Hematopoietic multipotent progenitor cell treated with erythropoietin and hydrocortisone succinate and interleukin-3 and kit ligand, for 15 days (in vitro differentiated cells): ENCODE measurements around the gene CTSL.

ENCODE experiments used
- DNase-seq: peaks from one replicate; pipeline ENCODE4 v3.0.0-alpha.2; 2015; ENCODE audit warnings: low spot score

The CTSL gene

DNA sequence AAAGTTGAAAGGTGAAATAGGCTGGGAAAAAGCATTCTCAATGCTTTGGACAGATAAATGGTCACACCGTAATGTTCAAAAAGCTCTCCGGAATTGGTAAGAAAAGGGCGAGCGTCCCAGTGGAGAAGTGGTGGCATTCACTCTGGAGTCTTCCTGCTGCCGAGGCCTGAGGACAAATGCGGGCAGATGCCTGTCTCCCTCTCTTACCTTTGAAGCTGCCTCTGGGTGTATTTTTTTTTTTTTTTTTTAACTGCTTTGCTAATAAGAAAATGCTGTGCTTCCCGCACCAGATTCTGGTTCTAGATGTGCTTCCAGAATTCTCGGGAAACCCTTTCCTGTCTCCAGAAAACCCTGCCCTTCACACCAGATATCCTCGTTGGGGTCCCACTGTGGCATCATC lies 24.4 kb upstream of the CTSL start:
- no peak for DNase-seq

DNA sequence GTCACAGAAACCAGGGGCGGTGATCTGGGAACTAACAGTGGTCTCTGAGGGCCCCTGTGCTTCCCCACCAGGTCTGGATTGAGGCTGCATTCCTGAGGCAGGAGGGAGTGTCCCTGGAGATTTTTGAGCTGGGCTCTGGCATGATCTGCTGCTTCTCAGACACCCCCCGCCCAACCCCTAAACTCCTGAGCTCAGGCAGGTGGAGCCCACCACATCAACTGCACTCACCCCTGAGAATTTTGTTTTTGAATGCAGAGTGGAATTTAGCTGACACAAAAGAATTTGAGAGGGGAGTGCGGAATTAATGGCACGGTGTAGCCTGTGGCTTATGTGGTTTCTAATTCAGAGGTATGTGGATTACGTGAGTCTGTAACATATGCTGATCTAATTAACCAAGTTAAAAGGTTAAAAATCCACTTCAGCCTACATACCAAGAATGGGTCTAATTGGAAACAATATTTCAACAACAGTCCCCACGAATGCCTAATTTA lies 23.9 kb upstream of the CTSL start:
- no peak for DNase-seq

DNA sequence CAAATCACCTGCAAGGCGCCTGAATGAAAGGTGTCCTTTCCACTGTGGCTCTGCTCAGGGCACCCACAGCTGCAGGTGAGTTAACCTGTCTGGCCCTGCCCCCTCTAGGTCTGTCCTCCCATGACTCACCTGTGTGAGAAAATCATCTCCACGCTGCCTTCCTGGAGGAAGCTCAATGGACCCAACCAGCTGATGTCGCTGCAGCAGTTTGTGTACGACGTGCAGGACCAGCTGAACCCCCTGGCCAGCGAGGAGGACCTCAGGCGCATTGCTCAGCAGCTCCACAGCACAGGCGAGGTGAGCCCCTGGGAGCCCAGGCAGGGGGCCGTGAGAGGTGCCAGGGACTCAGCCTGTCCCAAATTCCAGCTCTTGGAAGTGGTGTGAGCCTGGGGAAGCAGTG lies 23.0 kb upstream of the CTSL start:
- no peak for DNase-seq

DNA sequence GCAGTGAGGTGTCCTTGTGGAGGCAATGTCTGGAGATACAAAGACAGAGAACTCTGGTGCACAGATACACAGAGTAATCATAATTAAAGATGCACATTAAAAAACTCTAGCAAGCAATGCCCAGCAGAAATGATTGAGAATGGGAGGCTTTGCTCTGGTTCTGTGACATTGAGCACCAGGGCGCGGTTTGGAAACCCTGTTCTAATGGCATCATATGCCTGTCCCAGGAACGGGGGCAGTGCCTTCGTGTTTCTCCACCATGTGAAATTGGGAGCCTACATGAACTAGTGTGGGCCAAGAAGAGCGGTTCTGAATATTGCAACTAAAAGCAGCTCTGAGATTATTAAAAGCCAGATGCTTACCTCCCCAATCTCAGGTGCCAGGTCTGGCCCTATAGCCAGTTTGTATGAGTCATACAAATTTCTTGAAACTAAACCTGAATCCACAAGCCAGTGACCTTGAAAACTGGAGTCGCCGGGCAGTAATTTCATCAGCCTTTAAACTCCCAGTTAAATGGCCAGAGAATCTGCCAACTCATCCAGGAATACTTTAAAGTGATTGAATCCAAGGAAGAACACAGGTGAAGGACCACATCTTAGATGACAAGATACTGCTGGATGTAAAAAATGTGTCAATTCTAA lies 22.2 kb upstream of the CTSL start:
- no peak for DNase-seq

DNA sequence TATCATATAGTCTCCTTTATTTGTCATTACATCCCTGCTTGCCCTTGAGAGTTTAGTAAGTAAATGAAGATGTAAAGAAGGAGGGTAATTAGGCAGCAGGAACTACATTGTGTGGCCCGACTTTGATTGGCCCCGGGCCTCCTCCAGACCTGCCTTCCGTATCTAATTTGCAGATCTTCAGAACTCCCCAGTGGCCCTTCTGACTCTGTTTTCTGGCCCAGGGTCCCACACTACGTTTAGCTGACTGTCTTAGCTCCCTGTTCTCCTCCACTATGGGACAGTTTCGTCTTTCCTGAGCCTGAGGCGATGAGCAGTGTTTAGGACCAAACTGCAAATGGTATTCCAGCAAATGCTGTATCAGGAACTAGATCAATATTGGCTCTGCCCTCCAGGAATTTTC lies 21.6 kb upstream of the CTSL start:
- DNase-seq = no peak

DNA sequence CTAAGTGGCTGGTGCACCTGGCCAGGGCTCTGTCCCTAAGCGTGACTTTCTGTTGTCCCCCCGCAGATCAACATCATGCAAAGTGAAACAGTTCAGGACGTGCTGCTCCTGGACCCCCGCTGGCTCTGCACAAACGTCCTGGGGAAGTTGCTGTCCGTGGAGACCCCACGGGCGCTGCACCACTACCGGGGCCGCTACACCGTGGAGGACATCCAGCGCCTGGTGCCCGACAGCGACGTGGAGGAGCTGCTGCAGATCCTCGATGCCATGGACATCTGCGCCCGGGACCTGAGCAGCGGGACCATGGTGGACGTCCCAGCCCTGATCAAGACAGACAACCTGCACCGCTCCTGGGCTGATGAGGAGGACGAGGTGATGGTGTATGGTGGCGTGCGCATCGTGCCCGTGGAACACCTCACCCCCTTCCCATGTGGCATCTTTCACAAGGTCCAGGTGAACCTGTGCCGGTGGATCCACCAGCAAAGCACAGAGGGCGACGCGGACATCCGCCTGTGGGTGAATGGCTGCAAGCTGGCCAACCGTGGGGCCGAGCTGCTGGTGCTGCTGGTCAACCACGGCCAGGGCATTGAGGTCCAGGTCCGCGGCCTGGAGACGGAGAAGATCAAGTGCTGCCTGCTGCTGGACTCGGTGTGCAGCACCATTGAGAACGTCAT lies 19.7 kb upstream of the CTSL start:
- DNase-seq = no peak

DNA sequence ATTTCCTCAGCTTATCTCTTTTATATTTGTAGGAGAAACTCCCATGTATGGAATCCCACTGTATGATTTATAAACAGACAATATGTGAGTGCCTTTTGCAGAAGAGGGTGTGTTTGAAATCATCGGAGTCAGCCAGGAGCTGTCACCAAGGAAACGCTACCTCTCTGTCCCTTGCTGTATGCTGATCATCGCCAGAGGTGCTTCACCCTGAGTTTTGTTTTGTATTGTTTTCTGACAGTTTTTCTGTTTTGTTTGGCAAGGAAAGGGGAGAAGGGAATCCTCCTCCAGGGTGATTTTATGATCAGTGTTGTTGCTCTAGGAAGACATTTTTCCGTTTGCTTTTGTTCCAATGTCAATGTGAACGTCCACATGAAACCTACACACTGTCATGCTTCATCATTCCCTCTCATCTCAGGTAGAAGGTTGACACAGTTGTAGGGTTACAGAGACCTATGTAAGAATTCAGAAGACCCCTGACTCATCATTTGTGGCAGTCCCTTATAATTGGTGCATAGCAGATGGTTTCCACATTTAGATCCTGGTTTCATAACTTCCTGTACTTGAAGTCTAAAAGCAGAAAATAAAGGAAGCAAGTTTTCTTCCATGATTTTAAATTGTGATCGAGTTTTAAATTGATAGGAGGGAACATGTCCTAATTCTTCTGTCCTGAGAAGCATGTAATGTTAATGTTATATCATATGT lies 18.0 kb upstream of the CTSL start:
- no peak for DNase-seq

DNA sequence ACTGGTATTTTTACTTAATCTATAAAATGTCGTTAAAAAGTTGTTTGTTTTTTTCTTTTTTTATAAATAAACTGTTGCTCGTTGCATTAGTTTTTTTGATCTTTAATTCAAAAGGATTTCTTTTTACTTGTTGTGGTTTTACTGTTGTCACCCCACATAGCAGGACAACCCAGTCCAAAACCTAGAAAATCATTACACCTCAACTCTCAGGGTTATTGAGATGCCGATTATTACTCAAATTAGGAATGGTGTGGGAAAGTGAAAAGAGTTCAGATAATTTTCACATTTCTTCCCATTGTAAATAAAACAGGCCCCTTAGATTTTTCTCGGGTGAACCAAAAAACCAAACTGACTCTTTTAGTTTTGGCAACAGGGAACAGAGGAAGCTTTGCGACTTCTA lies 17.4 kb upstream of the CTSL start:
- DNase-seq = no peak

DNA sequence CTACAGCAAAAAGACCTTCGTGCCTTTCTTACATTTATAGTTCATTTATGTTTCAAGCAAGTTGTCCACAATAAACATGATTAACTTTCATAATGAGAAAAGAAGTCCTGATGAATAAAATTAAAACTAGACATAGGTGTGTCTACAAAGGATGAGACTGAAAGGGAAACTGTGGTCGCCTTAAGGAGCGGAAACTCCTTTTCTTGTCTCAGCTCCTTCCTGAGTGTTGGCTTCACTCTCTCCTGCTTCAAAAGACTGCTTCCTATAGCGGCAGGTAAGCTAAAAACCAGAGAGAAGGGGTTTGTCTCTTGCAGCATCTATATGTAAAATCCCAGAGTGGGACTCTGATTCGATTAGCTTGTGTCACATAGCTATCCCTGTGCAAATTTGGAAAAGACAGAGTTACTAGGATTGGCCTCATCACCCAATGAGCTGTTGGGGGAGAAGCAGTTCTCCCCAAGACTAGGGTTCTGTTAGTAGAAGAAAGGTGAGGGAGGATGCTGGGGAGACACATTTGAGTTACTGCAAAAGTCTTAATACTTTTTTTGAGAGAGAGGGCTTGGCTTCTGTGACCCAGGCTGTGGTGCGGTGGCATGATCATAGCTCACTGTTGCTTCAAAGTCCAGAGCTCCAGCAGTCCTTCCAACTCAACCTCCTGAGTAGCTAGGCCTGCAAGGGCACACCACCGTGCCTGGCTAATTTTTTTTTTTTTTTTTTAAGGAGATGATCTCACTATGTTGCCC lies 16.8 kb upstream of the CTSL start:
- no peak for DNase-seq

DNA sequence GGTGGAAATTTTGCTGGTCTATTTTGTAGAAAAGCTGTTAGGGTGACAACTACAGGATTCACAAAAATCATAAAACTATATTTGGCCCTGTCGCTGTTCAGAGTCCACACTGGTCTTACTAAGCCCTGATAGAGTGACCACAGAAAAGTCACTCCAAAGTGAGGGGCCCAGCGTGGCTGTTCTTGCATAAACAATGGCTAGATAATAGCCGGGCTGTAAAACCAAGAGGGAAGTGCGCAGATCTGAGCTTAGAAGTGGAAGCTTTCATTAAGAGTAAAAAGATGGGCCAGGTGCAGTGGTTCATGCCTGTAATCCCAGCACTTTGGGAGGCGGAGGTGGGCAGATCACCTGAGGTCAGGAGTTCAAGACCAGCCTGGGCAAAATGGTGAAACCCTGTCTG lies 15.5 kb upstream of the CTSL start:
- DNase-seq = no peak

DNA sequence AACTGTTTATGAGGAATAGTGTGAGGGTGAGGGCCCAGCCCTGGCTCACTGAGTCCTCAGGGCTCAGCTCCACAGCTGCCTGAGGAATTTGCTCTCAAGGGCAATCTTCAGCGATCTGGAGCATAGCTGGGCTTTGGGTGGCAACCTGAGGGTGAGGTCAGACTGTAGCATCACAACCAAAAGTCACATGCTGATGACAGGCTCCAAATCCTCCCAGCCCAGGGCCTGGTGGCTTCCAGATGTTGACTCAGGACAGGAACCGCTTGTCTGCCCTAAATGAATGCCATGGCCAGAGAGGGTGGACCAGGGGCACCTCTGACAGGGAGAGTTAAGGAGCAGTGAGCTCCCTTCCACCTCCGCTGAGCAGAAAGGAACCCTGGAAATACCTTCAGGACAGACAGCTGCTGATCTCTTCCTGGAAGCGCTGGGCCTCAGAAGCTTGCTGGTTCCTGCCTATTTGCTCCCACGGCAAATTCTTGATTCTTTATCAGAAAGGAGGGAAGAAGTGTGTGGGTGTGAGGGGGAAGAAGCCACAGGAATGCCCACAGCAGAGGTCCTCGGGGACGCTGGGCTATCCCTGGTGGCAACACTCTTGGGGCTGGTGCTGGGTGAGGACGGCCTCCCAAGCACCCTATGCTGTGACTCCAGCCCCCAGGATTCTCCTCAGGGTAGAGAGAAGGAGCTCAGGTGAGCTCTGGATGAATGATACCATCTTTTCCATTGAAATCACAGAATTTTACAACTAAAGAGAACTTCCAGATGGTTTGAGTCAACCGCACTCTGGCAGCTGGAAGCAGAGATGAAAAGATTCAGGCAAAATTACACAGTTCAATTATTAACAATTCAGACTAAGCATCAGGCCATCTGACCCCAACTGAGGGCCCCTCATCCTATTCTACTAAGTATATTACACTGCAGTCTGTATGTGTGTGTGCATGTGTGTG lies 13.8 kb upstream of the CTSL start:
- DNase-seq = peak; percentile 78

DNA sequence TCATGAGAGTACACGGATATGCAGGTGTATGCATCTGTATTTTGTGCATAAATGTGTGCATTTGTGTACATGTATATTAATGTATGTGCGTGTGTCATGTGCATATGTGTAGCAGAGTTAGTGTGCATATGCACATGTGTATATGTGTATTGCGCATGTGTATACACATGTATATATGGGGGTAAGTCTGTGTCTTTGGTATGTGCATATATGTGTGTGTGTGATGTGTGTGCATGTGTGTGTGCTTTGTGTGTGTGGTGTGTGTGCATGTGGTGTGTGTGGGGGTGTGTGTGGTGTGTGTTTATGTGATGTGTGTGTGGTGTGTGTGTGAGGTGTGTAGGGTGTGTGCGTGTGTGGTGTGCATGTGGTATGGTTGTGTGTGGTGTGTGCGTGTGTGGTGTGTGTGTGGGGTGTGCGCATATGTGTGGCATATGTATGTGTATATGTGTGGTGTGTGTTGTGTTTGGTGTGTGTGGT lies 13.1 kb upstream of the CTSL start:
- no peak for DNase-seq

DNA sequence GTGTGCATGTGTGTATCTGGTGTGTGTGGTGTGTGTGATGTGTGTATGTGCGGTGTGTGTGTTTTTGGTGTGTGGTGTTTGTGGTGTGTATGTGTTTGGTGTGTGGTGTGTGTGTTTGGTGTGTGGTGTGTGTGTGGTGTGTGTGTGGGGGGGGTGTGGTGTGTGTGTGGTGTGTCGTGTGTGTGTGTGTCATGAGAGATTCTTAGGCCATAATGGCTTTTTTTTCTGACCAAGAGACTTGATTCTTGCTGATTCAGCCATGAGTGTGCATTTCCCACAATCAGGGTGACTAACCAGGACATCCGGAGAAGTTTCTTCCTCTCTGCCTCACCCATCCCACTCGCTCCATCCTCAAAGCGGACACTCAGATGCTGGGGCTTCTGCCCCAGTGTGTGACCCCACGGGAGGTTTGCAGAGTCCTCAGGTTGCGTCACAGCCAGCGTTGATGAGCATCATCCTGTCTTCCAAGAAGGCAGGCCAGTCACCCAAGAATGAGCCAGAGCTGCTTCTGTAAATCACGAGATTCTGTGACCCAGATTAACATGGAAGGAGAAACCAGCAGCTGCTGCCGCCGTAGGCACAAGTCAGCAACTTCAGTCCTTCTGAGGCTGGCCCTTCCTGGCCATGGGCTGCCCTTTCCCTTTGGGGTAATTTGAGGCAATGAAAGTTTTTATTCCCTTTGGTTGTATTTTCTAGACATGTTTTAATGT lies 12.5 kb upstream of the CTSL start:
- peak; percentile 75 for DNase-seq

DNA sequence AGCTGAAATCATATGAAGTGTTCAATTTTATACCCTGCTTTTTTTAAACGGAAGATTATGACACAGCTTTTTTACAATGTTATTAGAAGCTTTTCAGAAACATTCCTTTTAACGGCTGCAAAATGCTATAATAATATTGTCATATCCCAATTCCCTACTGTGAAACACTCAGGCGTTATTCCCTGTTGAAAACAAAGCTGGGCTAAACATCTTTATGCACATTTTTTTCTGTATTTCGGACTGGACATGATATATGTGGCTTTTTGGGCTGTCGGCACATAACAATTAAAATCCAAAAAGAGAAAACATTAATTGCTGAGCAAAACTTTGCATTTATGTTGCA lies 12.0 kb upstream of the CTSL start:
- DNase-seq = no peak

DNA sequence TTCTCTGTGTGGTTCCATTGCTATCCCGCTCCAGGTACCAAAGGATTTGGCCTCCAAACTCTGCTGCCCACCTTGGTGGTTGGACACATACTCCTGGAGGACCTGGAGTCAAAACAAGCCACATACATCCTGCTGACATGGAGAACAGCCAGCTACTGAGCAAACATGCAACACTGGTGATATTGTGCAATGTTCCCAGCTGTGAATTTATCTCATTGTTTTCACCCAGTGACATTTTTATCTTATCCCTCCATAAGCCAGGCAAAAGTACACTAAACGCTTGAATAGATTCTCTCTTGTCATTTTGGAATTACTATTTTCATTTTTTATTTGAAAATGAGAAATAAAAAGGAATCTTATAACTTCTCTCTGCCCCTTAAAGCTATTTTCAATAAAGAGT lies 11.1 kb upstream of the CTSL start:
- DNase-seq = peak; percentile 73

DNA sequence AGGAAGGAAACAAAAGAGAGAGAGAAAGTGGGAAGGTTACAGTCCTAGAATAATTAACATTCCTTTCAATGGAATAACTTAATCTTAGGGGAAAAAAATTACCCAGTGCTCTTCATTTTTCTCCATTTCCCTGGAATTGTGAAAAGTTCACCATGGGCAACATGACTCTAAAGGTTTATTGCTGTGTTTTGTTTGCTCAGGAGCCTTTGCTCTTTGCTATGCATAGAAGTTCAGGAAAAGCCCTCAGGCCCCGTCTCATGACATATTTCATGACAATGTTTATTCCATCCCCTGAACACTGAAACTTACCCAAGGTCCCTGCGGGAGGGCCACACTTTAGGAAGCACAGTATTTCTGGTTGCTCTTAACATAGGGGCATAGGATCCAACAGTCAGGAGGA lies 9.8 kb upstream of the CTSL start:
- no peak for DNase-seq

DNA sequence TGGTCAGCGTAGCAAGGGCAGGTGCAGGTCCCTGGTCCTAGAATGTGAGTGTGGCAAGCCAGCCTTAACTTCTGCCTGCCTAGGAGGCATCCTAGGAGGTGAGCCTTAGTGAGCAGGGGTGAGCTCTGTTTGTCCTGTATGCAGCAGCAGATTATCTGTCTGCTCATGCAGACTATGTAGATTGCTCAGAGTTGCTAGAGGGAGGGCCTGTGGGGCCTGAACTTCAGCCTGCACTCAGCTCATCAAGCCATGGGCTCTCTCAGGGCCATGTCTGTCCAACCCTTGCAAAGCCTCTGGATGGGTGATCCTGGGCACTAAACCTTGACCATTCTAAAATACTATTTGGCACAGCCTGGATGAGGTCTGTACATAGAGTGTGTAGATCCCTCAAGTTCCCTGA lies 8.5 kb upstream of the CTSL start:
- no peak for DNase-seq

DNA sequence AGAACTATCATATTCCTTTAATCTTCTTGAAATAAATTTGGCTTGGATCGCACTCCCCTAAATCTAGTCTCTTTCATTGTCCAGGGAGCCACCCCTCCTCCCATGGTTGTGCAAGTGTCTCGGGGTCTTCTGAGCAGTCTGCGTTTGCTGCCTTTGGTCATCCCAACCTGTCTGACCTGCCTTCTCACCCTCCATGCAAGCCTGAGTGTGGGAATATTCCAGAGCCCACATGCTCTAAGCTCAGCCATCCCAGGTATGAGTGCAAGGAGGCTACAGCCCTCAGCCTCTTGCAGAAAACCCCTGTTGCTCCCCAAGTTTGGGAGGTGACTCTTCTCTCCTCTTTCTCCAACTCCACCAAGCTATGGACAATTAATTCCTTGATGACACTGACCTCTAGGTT lies 7.7 kb upstream of the CTSL start:
- no peak for DNase-seq

DNA sequence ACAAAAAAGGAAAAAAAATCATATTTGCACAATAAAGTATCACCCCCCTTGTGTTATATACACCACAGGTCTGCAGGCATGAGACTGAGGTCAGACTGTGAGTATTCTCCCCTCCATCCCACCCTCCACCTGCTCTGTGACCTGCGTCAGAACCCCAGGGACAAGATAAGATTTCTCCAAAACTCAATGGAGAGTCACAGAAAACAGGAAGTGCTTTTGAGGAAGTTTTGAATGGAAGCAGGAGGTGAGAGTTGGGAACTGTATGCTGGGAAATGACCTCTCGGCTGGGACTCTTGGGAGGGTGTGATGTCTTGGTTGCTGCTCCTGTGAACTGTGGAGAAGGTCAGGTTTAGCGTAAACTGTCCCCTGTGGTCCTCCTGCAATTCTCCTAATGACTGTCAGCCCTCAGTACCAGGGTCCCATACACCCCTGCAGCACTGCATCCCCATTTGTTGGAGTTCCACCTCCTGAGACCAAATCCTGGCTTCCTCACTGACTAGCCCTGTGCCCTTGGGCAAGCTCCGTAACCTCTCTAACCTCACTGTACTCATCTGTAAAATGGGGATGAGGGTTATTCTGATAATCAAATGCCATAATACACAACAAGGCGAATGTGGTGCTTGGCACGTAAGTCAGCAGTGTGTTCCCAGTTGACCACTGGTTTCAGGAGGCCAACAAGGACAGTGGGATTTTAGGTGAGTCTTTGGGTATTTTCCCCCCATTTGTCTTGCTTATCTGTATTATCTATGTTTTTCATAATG lies 6.9 kb upstream of the CTSL start:
- no peak for DNase-seq

DNA sequence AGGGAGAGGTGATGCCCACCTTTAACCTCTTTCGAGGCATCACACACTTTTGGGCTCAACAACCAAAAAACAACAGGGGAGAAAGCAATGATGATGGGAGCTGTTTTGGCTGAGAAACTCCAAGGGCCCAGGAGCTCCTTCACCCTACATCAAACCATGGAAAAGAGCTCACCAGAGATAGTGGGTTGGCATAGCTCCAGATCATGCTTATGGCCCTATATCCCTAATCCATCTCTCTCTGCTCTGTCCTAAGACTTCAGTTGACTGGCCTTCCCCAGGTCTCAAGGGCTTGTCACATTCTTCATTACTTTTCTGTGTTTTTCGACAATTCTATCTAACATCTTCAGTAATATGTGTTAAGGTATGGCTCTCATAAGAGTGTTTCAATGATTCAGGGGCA lies 5.7 kb upstream of the CTSL start:
- DNase-seq = no peak
